Endothelial cell of umbilical vein (primary cell): Measurements from ENCODE around the gene ADAMTS12.

Experiments
- MYC ChIP-seq: IDR thresholded peaks from one replicate; pipeline ENCODE4 v1.6.1; 2011; ENCODE audit warnings: mild to moderate bottlenecking, low read depth, low read length
- POLR2A ChIP-seq: IDR thresholded peaks from 2 replicates; pipeline ENCODE4 v1.6.1; 2012; ENCODE audit warnings: low read depth, mild to moderate bottlenecking, control low read depth, low read length

- TF ChIP-seq MYC (no peak), POLR2A (no peak)
Observed at GRCh38 chr5:33807771-33808170, 84.0 kb downstream of the ADAMTS12 start.
